Superior temporal gyrus (tissue), 1 donor: ENCODE data around the gene RNF44.
"Not testable (repeated sequence)": the region's sequence is repeated elsewhere in the genome, so short reads cannot be mapped to it uniquely, and the experiment has no call there.

ENCODE experiments used
- DNase-seq: peaks from one replicate; pipeline ENCODE4 v3.0.0-alpha.2; 2016; ENCODE audit errors: extremely low spot score

The RNF44 gene

DNA sequence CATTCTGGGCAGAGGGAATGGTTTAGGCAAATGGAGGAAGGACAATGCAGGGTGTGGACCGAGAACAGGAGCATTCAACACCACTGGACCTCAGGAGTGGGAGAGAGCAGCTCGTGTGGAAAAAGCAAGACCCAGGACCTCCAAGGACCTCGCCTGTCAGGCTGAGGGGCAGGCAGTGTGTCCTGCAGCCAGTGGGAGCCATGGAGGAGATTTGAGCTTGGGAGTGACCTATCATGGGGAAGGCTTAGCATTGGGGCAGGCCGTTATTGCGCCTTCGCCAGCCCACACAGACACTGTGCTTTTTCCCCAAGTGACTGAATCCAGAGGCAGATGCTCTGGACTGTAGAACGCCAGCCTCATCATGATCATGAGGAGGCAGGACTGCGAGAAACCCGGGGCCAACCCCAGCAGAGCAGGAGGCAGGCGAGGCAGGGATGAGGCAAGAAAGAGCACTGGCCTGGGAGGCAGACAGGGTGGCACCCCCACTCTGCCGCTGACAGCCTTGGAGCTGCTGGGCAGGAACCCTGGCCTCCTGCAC is 15.2 kb upstream of the RNF44 start:
- DNase-seq: no peak

- DNase-seq: not testable (repeated sequence)
These were observed 13.7 kb upstream of the RNF44 start for GRCh38 chr5:176550937-176551336.

GRCh38 chr5:176550275-176550831 is 13.2 kb upstream of the RNF44 start:
- DNase-seq: no peak

- DNase-seq: no peak
These were observed 12.7 kb upstream of the RNF44 start for GRCh38 chr5:176549871-176550270.

- no peak for DNase-seq
These were observed 11.8 kb upstream of the RNF44 start, which contains the start of gene CDHR2 for GRCh38 chr5:176548967-176549444. TSS of gene CDHR2 (plus strand) at chr5:176549342. CDS start at chr5:176565353, 16,011 bp downstream.

GRCh38 chr5:176547802-176548201 is 10.6 kb upstream of the RNF44 start:
- no peak for DNase-seq

DNA sequence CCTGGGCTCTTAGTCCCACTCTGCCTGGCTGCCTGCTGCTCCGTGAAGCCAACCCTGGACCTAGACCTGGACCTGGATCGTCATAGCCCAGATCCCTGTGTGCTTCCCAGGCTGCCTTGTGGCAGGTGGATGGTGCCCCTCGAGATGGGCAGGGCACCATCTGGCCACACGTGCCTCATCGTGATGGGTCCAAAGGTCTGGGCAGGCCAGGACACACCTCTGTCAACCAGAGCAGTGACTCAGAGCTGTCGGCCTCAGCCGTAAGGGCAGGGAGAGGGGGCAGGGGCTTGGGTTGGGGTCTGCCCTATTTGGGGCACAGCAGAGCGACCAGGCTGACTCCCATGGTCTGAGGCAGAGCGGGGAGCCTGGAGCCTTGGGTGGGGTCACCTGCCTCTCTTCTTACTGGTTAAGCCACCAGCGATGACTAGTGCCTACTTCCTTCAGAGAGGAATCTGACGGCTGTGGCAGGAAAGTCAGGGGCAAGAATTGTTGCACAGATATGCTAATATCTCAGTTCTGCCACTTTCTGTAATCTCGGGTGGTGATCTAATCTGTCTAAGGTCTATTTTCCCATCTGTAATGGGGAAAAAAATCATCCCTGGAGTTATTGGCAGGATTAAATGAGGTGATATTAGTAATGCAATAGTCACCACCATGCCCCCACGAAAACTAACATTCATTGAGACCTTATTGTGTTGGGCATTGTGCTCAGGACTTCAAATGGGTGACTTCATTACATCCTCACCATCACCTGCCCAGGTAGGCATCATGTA is 8.7 kb upstream of the RNF44 start:
- no peak for DNase-seq

DNA sequence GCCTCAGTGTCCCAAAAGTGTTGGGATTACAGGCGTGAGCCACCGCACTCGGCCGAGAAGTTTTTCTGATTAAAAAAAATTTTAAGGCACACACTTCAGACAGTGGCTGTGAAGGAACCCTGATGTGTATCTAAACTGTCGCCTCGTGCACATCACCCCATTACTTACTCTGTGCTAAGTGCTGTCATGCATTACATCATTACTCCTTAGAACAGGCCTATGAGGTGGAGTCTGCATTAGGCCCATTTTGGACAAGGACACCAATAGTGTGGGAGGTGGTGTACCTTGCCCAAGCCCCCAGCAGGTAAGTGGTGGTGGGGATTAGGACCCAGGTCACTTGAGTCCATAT is 8.2 kb upstream of the RNF44 start:
- no peak for DNase-seq

DNA sequence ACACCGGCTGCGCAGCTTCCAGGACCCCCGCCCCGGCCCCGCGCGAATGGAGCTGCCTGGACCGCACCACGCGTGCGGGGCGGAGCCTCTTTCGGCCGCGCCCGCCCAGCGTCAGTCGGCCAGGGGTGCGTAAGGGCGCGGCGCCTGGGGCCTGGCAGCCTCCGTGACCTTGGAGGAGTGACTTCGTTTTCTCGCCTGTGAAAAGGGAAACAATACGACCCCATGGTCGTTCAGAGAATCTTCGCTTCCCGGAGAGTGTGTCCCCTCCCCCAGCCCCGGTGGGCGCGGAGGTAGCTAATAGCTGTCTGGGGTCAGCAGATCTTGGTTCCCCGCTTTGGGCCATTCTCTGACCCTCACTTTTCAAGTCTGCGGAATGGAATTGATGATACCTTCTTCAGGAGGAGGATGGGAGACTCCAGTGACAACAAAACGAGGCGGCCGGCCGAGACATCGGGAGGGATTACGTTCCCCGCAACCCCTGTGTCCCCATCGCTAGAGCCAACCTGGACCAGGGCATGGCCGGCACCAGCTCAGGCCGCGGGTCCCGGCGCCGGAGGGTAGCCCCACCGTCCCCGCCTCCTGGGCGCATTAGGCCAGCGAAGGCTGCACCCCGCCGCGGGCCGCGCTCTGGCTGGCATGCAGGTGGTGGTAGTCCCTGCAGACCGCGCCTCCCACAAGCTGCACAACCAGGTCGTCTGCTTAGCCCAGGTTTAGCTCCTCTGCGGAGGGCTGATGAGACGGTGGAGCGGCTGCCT is 6.4 kb upstream of the RNF44 start:
- peak; percentile 38 for DNase-seq

GRCh38 chr5:176542596-176543427 is 5.6 kb upstream of the RNF44 start:
- DNase-seq: no peak

GRCh38 chr5:176542135-176542595 is 5.0 kb upstream of the RNF44 start:
- DNase-seq: no peak

DNA sequence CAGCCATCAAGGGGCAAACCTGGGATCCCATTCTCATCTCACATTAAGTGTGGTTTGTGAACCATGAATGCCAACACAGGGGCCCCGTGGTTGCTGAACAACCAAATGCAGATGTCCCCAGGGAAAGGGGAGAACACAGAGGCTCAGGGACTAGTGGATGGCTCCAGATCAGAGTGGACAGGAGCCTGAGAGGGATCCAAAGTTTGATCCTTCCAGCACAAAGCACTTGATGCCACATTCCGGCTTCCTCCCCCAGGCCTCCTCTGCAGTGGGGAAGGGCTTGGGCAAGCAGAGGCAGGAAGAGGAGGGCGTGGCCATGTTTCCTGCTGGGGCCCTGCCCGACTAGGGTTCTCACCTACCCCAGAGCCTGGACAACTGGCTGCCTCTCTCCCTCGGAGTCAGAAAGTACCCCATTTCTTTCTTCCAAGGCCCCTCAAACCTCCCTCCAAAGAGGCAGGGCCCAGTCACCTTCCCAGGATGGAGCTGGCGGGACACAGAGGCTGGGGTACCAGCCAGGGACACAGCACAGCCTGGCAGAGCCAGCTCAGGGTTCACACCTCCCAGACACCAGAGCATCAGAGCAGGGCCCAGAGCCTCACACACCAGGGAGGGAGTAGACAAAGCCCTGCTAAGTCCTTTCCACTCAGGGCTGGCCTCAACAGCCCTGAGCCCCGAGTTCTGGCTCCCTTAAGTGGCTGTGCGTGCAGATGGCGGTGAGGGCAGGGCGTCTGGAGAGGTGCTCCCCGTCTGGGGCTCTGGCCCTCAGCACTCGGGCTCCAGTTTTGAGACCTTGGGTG is 4.3 kb upstream of the RNF44 start:
- DNase-seq: no peak

GRCh38 chr5:176540956-176541337 is 3.7 kb upstream of the RNF44 start:
- no peak for DNase-seq

- no peak for DNase-seq
These were observed 3.3 kb upstream of the RNF44 start for GRCh38 chr5:176540476-176540899.

DNA sequence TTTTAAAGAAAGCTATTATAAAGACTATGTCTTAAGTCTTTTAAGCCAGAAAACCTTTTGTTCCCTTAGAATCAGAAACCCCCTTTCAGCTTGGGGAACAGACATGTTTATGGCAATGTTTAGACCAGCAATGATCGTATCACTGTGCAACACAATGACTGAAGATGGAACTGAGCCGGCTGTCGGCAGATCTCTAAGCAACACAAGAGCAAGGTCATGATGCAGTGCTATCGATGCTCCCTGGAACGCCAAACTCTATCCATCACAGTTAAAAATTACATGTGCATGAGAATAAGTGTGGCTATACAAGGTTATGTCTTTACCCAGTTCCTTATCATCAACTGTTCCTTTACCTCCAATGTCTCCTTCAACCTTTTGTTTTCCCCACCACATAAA is 1.8 kb upstream of the RNF44 start:
- DNase-seq: no peak

GRCh38 chr5:176538230-176538988 is 1.2 kb upstream of the RNF44 start:
- DNase-seq: no peak

DNA sequence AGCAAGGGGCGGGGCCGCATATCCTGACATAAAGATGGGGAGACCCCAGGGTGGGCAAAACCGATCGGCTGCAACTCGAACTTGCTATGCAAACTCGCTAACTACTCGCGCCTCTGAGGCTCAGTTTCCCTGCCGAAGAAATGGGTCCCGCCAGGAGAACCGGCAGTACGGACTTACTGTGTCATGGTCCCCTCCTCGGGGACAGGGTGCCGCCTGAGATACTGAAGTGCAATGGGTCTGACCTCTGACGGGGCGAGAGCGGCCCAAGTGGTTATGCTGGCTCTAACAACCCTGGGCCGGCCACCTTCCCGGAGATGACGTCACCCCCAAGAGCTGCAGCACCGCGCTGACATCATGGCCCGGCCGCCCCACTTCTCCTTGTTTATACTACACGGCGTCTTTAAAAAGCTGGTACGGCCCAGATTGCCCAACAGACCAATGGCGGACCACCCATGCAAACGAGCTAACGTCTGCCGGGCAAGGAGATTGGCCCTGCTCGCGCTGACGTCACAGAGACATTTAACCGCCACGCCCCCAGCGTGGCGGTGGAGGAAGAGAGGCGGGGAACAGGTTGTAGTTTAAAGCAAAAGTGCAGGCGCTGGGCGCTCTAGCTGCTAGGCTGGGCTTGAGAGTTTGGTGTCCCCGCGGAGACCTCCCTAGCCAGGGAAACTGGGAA is 490 bp upstream of the RNF44 start:
- DNase-seq: peak; percentile 99

DNA sequence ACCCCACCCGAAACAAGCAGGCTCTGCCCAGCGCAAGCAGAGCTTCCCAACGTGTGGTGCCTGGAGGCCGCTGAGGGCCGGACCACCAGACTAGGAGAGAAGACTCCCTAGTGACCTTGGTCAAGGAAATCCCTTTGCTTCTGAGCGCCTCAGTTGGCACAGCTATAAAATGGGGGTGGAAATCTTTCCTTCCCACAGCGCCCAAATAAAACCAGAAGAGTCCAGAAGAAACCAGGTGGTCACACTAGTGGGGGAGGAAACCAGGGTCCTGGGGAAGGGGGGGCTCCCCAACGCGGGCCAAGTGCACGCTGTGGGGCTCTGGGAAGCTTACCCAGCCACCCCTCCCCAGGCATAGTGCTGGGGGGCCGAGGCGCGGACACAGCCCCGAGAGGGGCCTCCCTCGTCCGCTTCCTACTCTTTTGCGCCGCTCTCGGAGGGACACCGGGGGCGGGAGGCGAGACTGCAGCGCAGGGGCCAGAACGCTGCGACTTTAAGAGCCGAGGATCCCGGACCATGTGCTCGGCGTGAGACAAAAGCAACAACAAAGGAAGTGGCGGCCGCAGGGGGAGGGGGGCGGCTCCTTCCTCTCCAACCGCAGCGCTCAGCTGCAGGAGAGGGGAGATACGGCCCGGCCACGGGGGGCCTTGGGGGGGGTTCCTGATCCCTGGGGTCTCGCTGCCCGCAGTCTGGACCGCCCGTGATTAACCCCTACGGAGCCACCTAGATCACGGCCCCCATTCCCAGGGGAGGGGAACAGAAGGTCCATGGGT is 885 bp downstream of the RNF44 start:
- DNase-seq: peak; percentile 66
